BLaER1 (cell line): Measurements from ENCODE around the gene MRPL50.

Experiments
- H3K27ac ChIP-seq: shearing (Covaris generic); formaldehyde crosslinking; 2 replicates; pipeline ENCODE4 v1.8.1; 2022
- H3K27me3 ChIP-seq: shearing (Covaris generic); formaldehyde crosslinking; 2 replicates; pipeline ENCODE4 v1.8.1; 2022
- H3K36me3 ChIP-seq: shearing (Covaris generic); formaldehyde crosslinking; 2 replicates; pipeline ENCODE4 v1.8.1; 2022
- H3K4me1 ChIP-seq: shearing (Covaris generic); formaldehyde crosslinking; 2 replicates; pipeline ENCODE4 v1.8.1; 2022
- H3K4me2 ChIP-seq: shearing (Covaris generic); formaldehyde crosslinking; 2 replicates; pipeline ENCODE4 v1.8.1; 2022
- H3K4me3 ChIP-seq: shearing (Covaris generic); formaldehyde crosslinking; 2 replicates; pipeline ENCODE4 v1.8.1; 2022
- H3K9ac ChIP-seq: shearing (Covaris generic); formaldehyde crosslinking; 2 replicates; pipeline ENCODE4 v1.8.1; 2022
- H3K9me3 ChIP-seq: shearing (Covaris generic); formaldehyde crosslinking; 2 replicates; pipeline ENCODE4 v1.8.1; 2022
- H4K20me1 ChIP-seq: shearing (Covaris generic); formaldehyde crosslinking; 2 replicates; pipeline ENCODE4 v1.8.1; 2022
- Cebpa-rat ChIP-seq: shearing (Covaris generic); IDR thresholded peaks from 2 replicates; pipeline ENCODE4 v1.8.1; 2022

Gene MRPL50

GRCh38 chr9:101381118-101381517, 17.3 kb downstream of the MRPL50 start:
- Histone ChIP-seq H3K27me3 (no peaks in the 10 kb centered on the region), H3K27ac (no peak overlapping the region), H3K4me3 (no peak overlapping the region), H3K4me1 (no peaks in the 10 kb centered on the region), H3K9ac (no peak overlapping the region), H4K20me1 (no peaks in the 10 kb centered on the region), H3K4me2 (no peak overlapping the region), H3K36me3 (peaks cover 9% of the 10 kb centered on the region), H3K9me3 (peaks cover 22% of the 10 kb centered on the region)
- no peak for TF ChIP-seq Cebpa-rat

GRCh38 chr9:101380295-101380694, 18.1 kb downstream of the MRPL50 start:
- TF ChIP-seq Cebpa-rat, result no peak
- H3K36me3 ChIP-seq, result peaks cover 6% of the 10 kb centered on the region

GRCh38 chr9:101376111-101376848, 22.1 kb downstream of the MRPL50 start:
- H3K27ac ChIP-seq, result no peak overlapping the region
- H3K4me2 ChIP-seq, result no peak overlapping the region

More at GRCh38 chr9:101380295-101380694, 18.1 kb downstream of the MRPL50 start:
- Histone ChIP-seq H3K4me2 (no peak overlapping the region), H3K4me3 (no peak overlapping the region), H3K4me1 (no peaks in the 10 kb centered on the region), H3K9ac (no peak overlapping the region), H3K27ac (no peak overlapping the region), H4K20me1 (no peaks in the 10 kb centered on the region), H3K9me3 (peaks cover 15% of the 10 kb centered on the region), H3K27me3 (no peaks in the 10 kb centered on the region)

DNA sequence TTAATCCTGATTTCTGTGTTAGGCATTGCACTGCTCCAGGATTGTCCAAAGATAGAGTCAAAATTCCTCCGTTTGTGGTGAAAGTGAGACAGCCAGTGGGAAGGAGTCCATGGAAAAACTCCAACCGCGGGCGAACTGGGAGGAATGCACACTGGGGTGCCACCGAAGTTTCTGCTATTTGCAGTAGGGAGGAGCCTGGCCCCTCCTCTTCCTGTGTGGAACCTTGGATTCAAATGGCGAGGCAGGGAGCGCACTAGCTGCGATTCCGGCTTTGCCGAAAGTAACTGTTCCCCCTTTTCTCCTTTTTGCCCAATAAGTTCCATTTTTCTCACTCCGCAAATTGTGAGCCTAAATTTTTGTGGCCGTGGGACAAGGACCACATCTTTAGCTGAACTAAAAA, 22.9 kb downstream of the MRPL50 start:
- Histone ChIP-seq H3K9me3 (peaks cover 8% of the 10 kb centered on the region; the same call in 1 of the 2 replicates), H3K27ac (no peak overlapping the region), H3K4me2 (no peak overlapping the region), H3K4me1 (no peaks in the 10 kb centered on the region), H3K27me3 (no peaks in the 10 kb centered on the region), H3K36me3 (no peaks in the 10 kb centered on the region), H4K20me1 (no peaks in the 10 kb centered on the region), H3K9ac (no peak overlapping the region), H3K4me3 (no peak overlapping the region)
- TF ChIP-seq Cebpa-rat, result no peak

More at GRCh38 chr9:101376111-101376848, 22.1 kb downstream of the MRPL50 start:
- Histone ChIP-seq H3K9me3 (peaks cover 8% of the 10 kb centered on the region; the same call in 1 of the 2 replicates), H4K20me1 (no peaks in the 10 kb centered on the region), H3K4me3 (no peak overlapping the region), H3K27me3 (no peaks in the 10 kb centered on the region), H3K36me3 (no peaks in the 10 kb centered on the region), H3K4me1 (no peaks in the 10 kb centered on the region), H3K9ac (no peak overlapping the region)
- no peak for TF ChIP-seq Cebpa-rat

DNA sequence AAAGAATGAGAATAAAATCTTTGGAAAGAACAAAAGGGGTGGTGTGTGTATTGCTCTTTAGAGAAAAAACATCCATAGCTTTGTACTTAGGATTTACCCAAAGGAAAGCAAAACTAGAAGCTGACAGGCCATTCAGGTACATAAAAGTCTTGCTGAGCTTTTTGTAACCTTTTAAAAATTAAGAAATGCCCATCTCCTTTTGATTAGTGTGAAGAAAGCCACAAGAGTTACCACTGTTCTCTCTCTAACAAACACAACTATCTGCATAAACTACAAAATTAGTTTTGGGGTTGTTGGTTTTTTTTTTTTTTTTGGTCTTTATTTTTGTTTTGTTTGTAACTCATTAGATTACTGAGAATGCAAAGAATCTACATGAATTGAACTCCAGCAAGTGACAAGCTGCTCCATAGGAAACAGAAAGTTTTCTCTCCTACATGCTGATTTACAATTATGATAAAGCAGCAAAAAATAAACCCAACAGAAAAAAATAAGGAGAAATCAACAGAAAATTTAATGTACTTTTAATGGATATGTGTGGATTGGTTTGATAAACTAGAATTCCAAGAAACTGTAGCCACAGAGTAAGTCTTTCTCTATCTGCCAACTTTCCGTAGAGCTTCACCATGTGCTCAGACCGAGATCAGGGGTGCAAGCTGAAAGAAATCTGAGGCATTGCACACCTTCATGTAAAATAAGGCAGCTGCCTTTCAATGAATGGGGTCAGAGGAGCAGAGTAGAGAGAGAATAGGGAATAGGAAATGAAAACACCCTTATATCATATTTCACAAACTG, 25.9 kb downstream of the MRPL50 start:
- Histone ChIP-seq H3K4me2 (no peak overlapping the region), H3K4me3 (no peak overlapping the region), H3K9ac (no peak overlapping the region), H3K4me1 (peaks cover 5% of the 10 kb centered on the region), H4K20me1 (no peaks in the 10 kb centered on the region), H3K9me3 (no peaks in the 10 kb centered on the region), H3K27ac (no peak overlapping the region), H3K27me3 (no peaks in the 10 kb centered on the region), H3K36me3 (no peaks in the 10 kb centered on the region)
- TF ChIP-seq Cebpa-rat, result no peak

- H3K27me3 ChIP-seq, result no peaks in the 10 kb centered on the region
- no peak overlapping the region for H3K27ac ChIP-seq
- no peaks in the 10 kb centered on the region for H3K9me3 ChIP-seq
- peaks cover 7% of the 10 kb centered on the region for H3K4me1 ChIP-seq
- no peak overlapping the region for H3K4me3 ChIP-seq
- no peaks in the 10 kb centered on the region for H4K20me1 ChIP-seq
- H3K9ac ChIP-seq, result no peak overlapping the region
- no peak overlapping the region for H3K4me2 ChIP-seq
- TF ChIP-seq Cebpa-rat, result no peak
- H3K36me3 ChIP-seq, result no peaks in the 10 kb centered on the region
Observed at GRCh38 chr9:101371813-101372212, 26.6 kb downstream of the MRPL50 start.

GRCh38 chr9:101369884-101370531, 28.4 kb downstream of the MRPL50 start:
- H3K9me3 ChIP-seq, result no peaks in the 10 kb centered on the region
- H3K36me3 ChIP-seq, result no peaks in the 10 kb centered on the region
- H3K4me1 ChIP-seq, result peaks cover 7% of the 10 kb centered on the region
- H3K27ac ChIP-seq, result no peak overlapping the region
- H3K4me3 ChIP-seq, result no peak overlapping the region
- TF ChIP-seq Cebpa-rat, result no peak
- no peak overlapping the region for H3K9ac ChIP-seq
- H3K27me3 ChIP-seq, result no peaks in the 10 kb centered on the region
- no peaks in the 10 kb centered on the region for H4K20me1 ChIP-seq
- H3K4me2 ChIP-seq, result no peak overlapping the region

DNA sequence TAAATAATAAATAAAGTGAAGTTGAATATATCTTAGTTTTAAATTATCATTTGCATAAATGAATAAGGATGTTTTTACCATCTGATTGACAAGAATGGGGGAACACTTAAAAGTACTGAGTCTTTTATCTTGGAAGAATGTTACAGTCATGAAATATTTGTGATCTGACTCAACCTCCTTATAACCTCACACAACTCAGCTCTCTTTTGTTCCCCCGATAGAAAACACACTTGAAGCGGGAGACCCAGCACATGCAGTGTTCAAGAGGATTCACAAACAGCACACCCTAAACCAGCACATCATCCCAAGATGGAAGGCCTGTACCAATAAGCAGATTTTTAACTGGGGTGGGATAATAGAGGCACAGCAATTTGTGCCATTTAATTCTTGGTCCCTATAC, 29.1 kb downstream of the MRPL50 start:
- H3K9ac ChIP-seq, result no peak overlapping the region
- H3K4me2 ChIP-seq, result no peak overlapping the region
- H4K20me1 ChIP-seq, result no peaks in the 10 kb centered on the region
- H3K4me3 ChIP-seq, result no peak overlapping the region
- H3K36me3 ChIP-seq, result no peaks in the 10 kb centered on the region
- no peak overlapping the region for H3K27ac ChIP-seq
- H3K9me3 ChIP-seq, result no peaks in the 10 kb centered on the region
- peaks cover 7% of the 10 kb centered on the region for H3K4me1 ChIP-seq
- H3K27me3 ChIP-seq, result no peaks in the 10 kb centered on the region
- TF ChIP-seq Cebpa-rat, result no peak

- Histone ChIP-seq H3K4me2 (no peak overlapping the region), H3K9me3 (no peaks in the 10 kb centered on the region), H3K36me3 (no peaks in the 10 kb centered on the region), H3K27me3 (no peaks in the 10 kb centered on the region), H3K4me1 (peaks cover 7% of the 10 kb centered on the region), H3K9ac (no peak overlapping the region), H3K27ac (no peak overlapping the region), H3K4me3 (no peak overlapping the region), H4K20me1 (no peaks in the 10 kb centered on the region)
- no peak for TF ChIP-seq Cebpa-rat
Observed at GRCh38 chr9:101367323-101367722, 31.1 kb downstream of the MRPL50 start.
